Skeletal muscle tissue (tissue), 4 donors: ENCODE results near the gene KCNT2. TPM values are rescaled to one million over a fixed set of nuclear protein-coding genes. Genes with fewer than 3 reads are reported as not detected.

ENCODE experiments used
- H3K27ac ChIP-seq: one replicate; pipeline ENCODE4 v1.7.0; 2013; ENCODE audit warnings: mild to moderate bottlenecking, low read depth, low read length, inconsistent platforms
- H3K27me3 ChIP-seq, 3 donors: one replicate each; pipeline ENCODE4 v1.7.0; 2013; ENCODE audit warnings: low read length in 3 of 3; ENCODE audit not compliant: control insufficient read depth in 3 of 3, insufficient read depth in 3 of 3
- H3K36me3 ChIP-seq, 3 donors: one replicate each; pipeline ENCODE4 v1.7.0; 2013; ENCODE audit warnings: low read length in 3 of 3; ENCODE audit not compliant: control insufficient read depth in 3 of 3, insufficient read depth in 3 of 3
- H3K4me1 ChIP-seq, 3 donors: one replicate each; pipeline ENCODE4 v1.7.0; 2013; ENCODE audit warnings: low read length in 3 of 3, mild to moderate bottlenecking in 3 of 3; ENCODE audit not compliant: control insufficient read depth in 3 of 3, insufficient read depth in 3 of 3
- H3K4me3 ChIP-seq, 3 donors: one replicate each; pipeline ENCODE4 v1.7.0; 2013; ENCODE audit warnings: low read length in 3 of 3
- H3K9ac ChIP-seq, 3 donors: one replicate each; pipeline ENCODE4 v1.7.0; 2013; ENCODE audit warnings: low read length in 3 of 3, mild to moderate bottlenecking in 3 of 3, moderate library complexity in 2 of 3, low read depth in 1 of 3
- H3K9me3 ChIP-seq, 3 donors: one replicate each; pipeline ENCODE4 v1.7.0; 2013; ENCODE audit warnings: low read length in 3 of 3; ENCODE audit not compliant: control insufficient read depth in 3 of 3
- total RNA-seq: library from RNA; depleted of rRNA; stranded (reverse); fragments of >200 nt; gene quantifications from one replicate; pipeline ENCODE4 v1.2.3, GENCODE V29; 2014
- donor health status: Osteomylitis.

KCNT2 gene
- total RNA-seq, 1 donor from 2014 or later: 8.9 TPM

GRCh38 chr1:196442366-196442765, 165.9 kb downstream of the KCNT2 start:
- no peaks in the 10 kb centered on the region for H3K9me3 ChIP-seq
- H3K27me3 ChIP-seq: no peaks in the 10 kb centered on the region
- H3K4me1 ChIP-seq: no peaks in the 10 kb centered on the region
- H3K36me3 ChIP-seq: no peaks in the 10 kb centered on the region
- H3K4me3 ChIP-seq: no peak overlapping the region
- H3K9ac ChIP-seq: no peak overlapping the region
- no peak overlapping the region for H3K27ac ChIP-seq

- H3K36me3 ChIP-seq: no peaks in the 10 kb centered on the region
These were observed 167.5 kb downstream of the KCNT2 start for GRCh38 chr1:196440711-196441110.

GRCh38 chr1:196438329-196438728, 169.9 kb downstream of the KCNT2 start:
- no peak overlapping the region for H3K9ac ChIP-seq
- H3K27ac ChIP-seq: no peak overlapping the region
- no peaks in the 10 kb centered on the region for H3K36me3 ChIP-seq
- H3K4me3 ChIP-seq: no peak overlapping the region
- no peaks in the 10 kb centered on the region for H3K27me3 ChIP-seq
- no peaks in the 10 kb centered on the region for H3K4me1 ChIP-seq
- H3K9me3 ChIP-seq: no peaks in the 10 kb centered on the region

More at GRCh38 chr1:196440711-196441110, 167.5 kb downstream of the KCNT2 start:
- H3K9me3 ChIP-seq: no peaks in the 10 kb centered on the region
- H3K27ac ChIP-seq: no peak overlapping the region
- no peak overlapping the region for H3K9ac ChIP-seq
- H3K4me1 ChIP-seq: no peaks in the 10 kb centered on the region
- no peaks in the 10 kb centered on the region for H3K27me3 ChIP-seq
- no peak overlapping the region for H3K4me3 ChIP-seq

- Histone ChIP-seq H3K9ac (no peak overlapping the region), H3K4me3 (no peak overlapping the region), H3K27ac (no peak overlapping the region), H3K4me1 (no peaks in the 10 kb centered on the region), H3K27me3 (no peaks in the 10 kb centered on the region), H3K9me3 (no peaks in the 10 kb centered on the region), H3K36me3 (no peaks in the 10 kb centered on the region)
These were observed 170.6 kb downstream of the KCNT2 start for GRCh38 chr1:196437671-196438070.

GRCh38 chr1:196433000-196433399, 175.2 kb downstream of the KCNT2 start:
- Histone ChIP-seq H3K4me3 (no peak overlapping the region), H3K9ac (no peak overlapping the region), H3K4me1 (no peaks in the 10 kb centered on the region), H3K9me3 (no peaks in the 10 kb centered on the region), H3K27me3 (no peaks in the 10 kb centered on the region), H3K27ac (no peak overlapping the region), H3K36me3 (no peaks in the 10 kb centered on the region)

- Histone ChIP-seq H3K36me3 (no peaks in the 10 kb centered on the region), H3K4me3 (no peak overlapping the region), H3K9ac (no peak overlapping the region), H3K9me3 (no peaks in the 10 kb centered on the region), H3K27ac (no peak overlapping the region), H3K4me1 (no peaks in the 10 kb centered on the region), H3K27me3 (no peaks in the 10 kb centered on the region)
These were observed 180.1 kb downstream of the KCNT2 start for GRCh38 chr1:196427976-196428734.

GRCh38 chr1:196425513-196425912, 182.7 kb downstream of the KCNT2 start:
- Histone ChIP-seq H3K36me3 (no peaks in the 10 kb centered on the region), H3K27ac (no peak overlapping the region), H3K9me3 (no peaks in the 10 kb centered on the region), H3K9ac (no peak overlapping the region), H3K4me3 (no peak overlapping the region), H3K27me3 (no peaks in the 10 kb centered on the region), H3K4me1 (no peaks in the 10 kb centered on the region)

GRCh38 chr1:196423612-196424011, 184.6 kb downstream of the KCNT2 start:
- Histone ChIP-seq H3K4me3 (no peak overlapping the region), H3K36me3 (no peaks in the 10 kb centered on the region), H3K27ac (no peak overlapping the region), H3K9ac (no peak overlapping the region), H3K27me3 (no peaks in the 10 kb centered on the region), H3K9me3 (no peaks in the 10 kb centered on the region), H3K4me1 (no peaks in the 10 kb centered on the region)

- H3K27ac ChIP-seq: no peak overlapping the region
- H3K4me3 ChIP-seq: no peak overlapping the region
- no peaks in the 10 kb centered on the region for H3K36me3 ChIP-seq
- no peaks in the 10 kb centered on the region for H3K27me3 ChIP-seq
- H3K9ac ChIP-seq: no peak overlapping the region
- H3K9me3 ChIP-seq: no peaks in the 10 kb centered on the region
- no peaks in the 10 kb centered on the region for H3K4me1 ChIP-seq
These were observed 189.5 kb downstream of the KCNT2 start for GRCh38 chr1:196418772-196419171.

GRCh38 chr1:196415978-196416377, 192.3 kb downstream of the KCNT2 start:
- Histone ChIP-seq H3K36me3 (no peaks in the 10 kb centered on the region), H3K9me3 (no peaks in the 10 kb centered on the region), H3K27ac (no peak overlapping the region), H3K9ac (no peak overlapping the region), H3K27me3 (no peaks in the 10 kb centered on the region), H3K4me3 (no peak overlapping the region), H3K4me1 (no peaks in the 10 kb centered on the region)
